ENCODE measurements around the gene APOBEC3C. TPM values are rescaled to one million over a fixed set of nuclear protein-coding genes. Genes with fewer than 3 reads are reported as not detected.
A peak's percentile ranks its signal among the peaks of the same experiment; 100 is the strongest.
"Not testable (repeated sequence)": the region's sequence is repeated elsewhere in the genome, so short reads cannot be mapped to it uniquely, and the experiment has no call there.

The APOBEC3C gene
- total RNA-seq, 3 donors from 2014 or later (not counting 1 experiment from before 2014, with no cell fraction given) = 144 to 168 (median 155) TPM

GRCh38 chr22:39010946-39011345 lies 3.1 kb upstream of the APOBEC3C start:
- H3K4me1 ChIP-seq (ENCODE audit: control insufficient read depth, insufficient read depth, low read length) = peaks cover 27% of the 10 kb centered on the region
- 90% methylated on average over 13 of the region's 15 CpGs for WGBS (ENCODE audit: insufficient coverage)
- Mint-ChIP-seq H3K4me3 (no peak overlapping the region), H3K27ac (peak overlapping the region in 1 of 2 donors; percentile 26), H3K9me3 (no peaks in the 10 kb centered on the region), H3K27me3 (ENCODE audit: low read depth in 2 of 2) (no peaks in the 10 kb centered on the region), H3K36me3 (no peaks in the 10 kb centered on the region), H3K4me1 (peaks cover 24 to 25% of the 10 kb centered on the region in 2 donors)
- intact Hi-C loops (cut with micrococcal nuclease) = no loop called here
- TF ChIP-seq CTCF (IDR thresholded peaks at IDR 0.05) = no peak
- H3K36me3 ChIP-seq (ENCODE audit: control insufficient read depth, insufficient read depth, low read length) = no peaks in the 10 kb centered on the region
- no peak for ATAC-seq
- H3K27ac ChIP-seq (ENCODE audit: low read length) = no peak overlapping the region
- no peaks in the 10 kb centered on the region for H3K27me3 ChIP-seq (ENCODE audit: control insufficient read depth, insufficient read depth, low read length)
- no peaks in the 10 kb centered on the region for H3K9me3 ChIP-seq (ENCODE audit: control insufficient read depth, insufficient read depth, low read length)
- no peak for DNase-seq
- H3K4me3 ChIP-seq (ENCODE audit: low read length) = no peak overlapping the region

- Histone ChIP-seq H3K27ac (ENCODE audit: low read length) (peak overlapping the region; percentile 93), H3K9me3 (ENCODE audit: control insufficient read depth, insufficient read depth, low read length) (no peaks in the 10 kb centered on the region), H3K4me3 (ENCODE audit: low read length) (no peak overlapping the region), H3K4me1 (ENCODE audit: control insufficient read depth, insufficient read depth, low read length) (peaks cover 40% of the 10 kb centered on the region), H3K27me3 (ENCODE audit: control insufficient read depth, insufficient read depth, low read length) (no peaks in the 10 kb centered on the region), H3K36me3 (ENCODE audit: control insufficient read depth, insufficient read depth, low read length) (peaks cover 3% of the 10 kb centered on the region)
- intact Hi-C loops (cut with micrococcal nuclease) = no loop called here
- WGBS (ENCODE audit: insufficient coverage) = 92% methylated on average over 26 of the region's 29 CpGs
- Mint-ChIP-seq H3K36me3 (no peaks in the 10 kb centered on the region), H3K4me1 (peaks cover 23 to 40% of the 10 kb centered on the region in 2 donors), H3K9me3 (no peaks in the 10 kb centered on the region), H3K27me3 (ENCODE audit: low read depth in 2 of 2) (no peaks in the 10 kb centered on the region), H3K4me3 (peak overlapping the region; percentile 59), H3K27ac (peak overlapping the region; percentile 93 to 96)
- ATAC-seq = no peak
- no peak for TF ChIP-seq CTCF (IDR thresholded peaks at IDR 0.05)
- no peak for DNase-seq
Observed at GRCh38 chr22:39012533-39013511, 1.2 kb upstream of the APOBEC3C start.

- peak in 1 of 2 donors; percentile 35 for DNase-seq
- H3K9me3 ChIP-seq (ENCODE audit: control insufficient read depth, insufficient read depth, low read length); intact Hi-C loops (cut with micrococcal nuclease); H3K27me3 Mint-ChIP-seq (ENCODE audit: low read depth in 2 of 2); H3K36me3 Mint-ChIP-seq; H3K27me3 ChIP-seq (ENCODE audit: control insufficient read depth, insufficient read depth, low read length); H3K9me3 Mint-ChIP-seq: not testable (repeated sequence)
- Histone ChIP-seq H3K4me3 (ENCODE audit: low read length) (peak overlapping the region; percentile 61), H3K36me3 (ENCODE audit: control insufficient read depth, insufficient read depth, low read length) (peaks cover 11% of the 10 kb centered on the region), H3K27ac (ENCODE audit: low read length) (peak overlapping the region; percentile 93), H3K4me1 (ENCODE audit: control insufficient read depth, insufficient read depth, low read length) (peaks cover 40% of the 10 kb centered on the region)
- Mint-ChIP-seq H3K4me1 (peaks cover 18 to 46% of the 10 kb centered on the region in 2 donors), H3K27ac (peak overlapping the region; percentile 93 to 96), H3K4me3 (peak overlapping the region; percentile 97)
- no CpG with 5 or more reads among the region's 6 CpGs for WGBS (ENCODE audit: insufficient coverage)
- peak; percentile 16 to 43 (median 29) for ATAC-seq
Observed at GRCh38 chr22:39013561-39013941, 506 bp upstream of the APOBEC3C start.

- Mint-ChIP-seq H3K27ac (peak overlapping the region; percentile 93 to 96), H3K4me1 (peaks cover 18 to 52% of the 10 kb centered on the region in 2 donors), H3K4me3 (peak overlapping the region; percentile 97)
- H3K9me3 Mint-ChIP-seq; H3K27me3 ChIP-seq (ENCODE audit: control insufficient read depth, insufficient read depth, low read length); H3K9me3 ChIP-seq (ENCODE audit: control insufficient read depth, insufficient read depth, low read length); H3K36me3 Mint-ChIP-seq; ATAC-seq; H3K27me3 Mint-ChIP-seq (ENCODE audit: low read depth in 2 of 2): not testable (repeated sequence)
- peak overlapping the region; percentile 61 for H3K4me3 ChIP-seq (ENCODE audit: low read length)
- intact Hi-C loops (cut with micrococcal nuclease) = loop anchor here (2.0 kb wide), 2 partner anchors 76 to 108 kb away; no protein-coding TSS in a partner anchor
- WGBS (ENCODE audit: insufficient coverage) = 17% methylated on average over 6 of the region's 6 CpGs
- peak in 1 of 2 donors; percentile 30 for DNase-seq
- peaks cover 18% of the 10 kb centered on the region for H3K36me3 ChIP-seq (ENCODE audit: control insufficient read depth, insufficient read depth, low read length)
- H3K4me1 ChIP-seq (ENCODE audit: control insufficient read depth, insufficient read depth, low read length) = peaks cover 40% of the 10 kb centered on the region
- H3K27ac ChIP-seq (ENCODE audit: low read length) = peak overlapping the region; percentile 93
Observed at GRCh38 chr22:39014723-39015121, 665 bp downstream of the APOBEC3C start.

Data from natural killer cell (primary cell).